Activated T-cell treated with anti-CD3 and anti-CD28 coated beads for 48 hours (primary cell): ENCODE data around the gene CYP17A1.

Source experiments
- DNase-seq: peaks from one replicate; pipeline ENCODE4 v3.0.0-alpha.2; 2020; ENCODE audit warnings: low read depth

The CYP17A1 gene

GRCh38 chr10:102804382-102805055, 32.7 kb downstream of the CYP17A1 start:
- no peak for DNase-seq

- DNase-seq: no peak
Measured at GRCh38 chr10:102802920-102803534, 34.2 kb downstream of the CYP17A1 start.

- DNase-seq: no peak
Measured at GRCh38 chr10:102801978-102802377, 35.2 kb downstream of the CYP17A1 start.

GRCh38 chr10:102801496-102801895, 35.7 kb downstream of the CYP17A1 start:
- no peak for DNase-seq

GRCh38 chr10:102800611-102801335, 36.4 kb downstream of the CYP17A1 start:
- DNase-seq: no peak

- no peak for DNase-seq
Measured at GRCh38 chr10:102799691-102800471, 37.3 kb downstream of the CYP17A1 start.

GRCh38 chr10:102796407-102797176, 40.6 kb downstream of the CYP17A1 start:
- peak; percentile 43 for DNase-seq

- DNase-seq: no peak
Measured at GRCh38 chr10:102795453-102796406, 41.5 kb downstream of the CYP17A1 start.

- DNase-seq: no peak
Measured at GRCh38 chr10:102791754-102792395, 45.3 kb downstream of the CYP17A1 start.

GRCh38 chr10:102785818-102786217, 51.4 kb downstream of the CYP17A1 start:
- DNase-seq: no peak

GRCh38 chr10:102783568-102783967, 53.6 kb downstream of the CYP17A1 start:
- DNase-seq: no peak

GRCh38 chr10:102782673-102783551, 54.3 kb downstream of the CYP17A1 start:
- no peak for DNase-seq

GRCh38 chr10:102781921-102782557, 55.2 kb downstream of the CYP17A1 start:
- no peak for DNase-seq

- no peak for DNase-seq
Measured at GRCh38 chr10:102781090-102781920, 55.9 kb downstream of the CYP17A1 start.
